Karpas-422 (cell line): ENCODE data around the gene ADK. TPM values are rescaled to one million over a fixed set of nuclear protein-coding genes. Genes with fewer than 3 reads are reported as not detected.

Experiments
- DNase-seq: peaks from one replicate; pipeline ENCODE4 v3.0.0-alpha.2; 2015
- H2AFZ ChIP-seq: fragments of 200-600 bp; sonication (generic); 2 replicates; pipeline ENCODE4 v1.6.1; 2014; ENCODE audit warnings: antibody characterized with exemption, low read length, mixed read lengths
- H3K27ac ChIP-seq: fragments of 200-600 bp; sonication (generic); 2 replicates; pipeline ENCODE4 v1.5.1; 2014; ENCODE audit warnings: mild to moderate bottlenecking, low read length, moderate library complexity
- H3K27me3 ChIP-seq: fragments of 200-600 bp; sonication (generic); 2 replicates; pipeline ENCODE4 v1.6.1; 2014; ENCODE audit warnings: low read length, mixed read lengths
- H3K36me3 ChIP-seq: fragments of 200-600 bp; sonication (generic); 2 replicates; pipeline ENCODE4 v1.6.1; 2014; ENCODE audit warnings: low read length, mixed read lengths; ENCODE audit not compliant: insufficient read depth
- H3K4me1 ChIP-seq: fragments of 200-600 bp; sonication (generic); 2 replicates; pipeline ENCODE4 v1.6.1; 2014; ENCODE audit warnings: mild to moderate bottlenecking, low read length, mixed read lengths
- H3K4me2 ChIP-seq: fragments of 200-600 bp; sonication (generic); 2 replicates; pipeline ENCODE4 v1.6.1; 2014; ENCODE audit warnings: low read length, low read depth, mild to moderate bottlenecking; ENCODE audit not compliant: poor library complexity, severe bottlenecking
- H3K4me3 ChIP-seq: fragments of 200-600 bp; sonication (generic); 2 replicates; pipeline ENCODE4 v1.5.1; 2014; ENCODE audit warnings: mild to moderate bottlenecking, antibody characterized with exemption, low read length, mixed read lengths
- H3K79me2 ChIP-seq: fragments of 200-600 bp; sonication (generic); 2 replicates; pipeline ENCODE4 v1.6.1; 2014; ENCODE audit warnings: mild to moderate bottlenecking, low read length, mixed read lengths
- H3K9ac ChIP-seq: fragments of 200-600 bp; sonication (generic); 2 replicates; pipeline ENCODE4 v1.6.0; 2014; ENCODE audit warnings: low read length
- H3K9me2 ChIP-seq: fragments of 200-600 bp; sonication (generic), shearing (Covaris generic); replicated peaks from 2 replicates; pipeline ENCODE4 v1.6.0; 2014; ENCODE audit warnings: mild to moderate bottlenecking, low read length, moderate library complexity; ENCODE audit not compliant: insufficient read depth
- H3K9me3 ChIP-seq: fragments of 300-700, 200-600 bp; sonication (generic); 2 replicates; pipeline ENCODE4 v1.6.1; 2014; ENCODE audit warnings: low read length, mixed read lengths
- H4K20me1 ChIP-seq: fragments of 200-600 bp; sonication (generic); 2 replicates; pipeline ENCODE4 v1.6.1; 2014; ENCODE audit warnings: mild to moderate bottlenecking, antibody characterized with exemption, low read length, low read depth; ENCODE audit not compliant: insufficient read depth
- total RNA-seq: library from RNA; depleted of rRNA; stranded (reverse); fragments of >200 nt; shearing (Covaris generic); gene quantifications from 2 replicates; pipeline ENCODE4 v1.2.3, GENCODE V29; 2014; ENCODE audit warnings: low replicate concordance

ADK gene
- total RNA-seq, 1 experiment from 2014 or later = 41.4 TPM

- no peak for DNase-seq
- peaks cover 79% of the 10 kb centered on the region for H3K79me2 ChIP-seq
- no peaks in the 10 kb centered on the region for H3K36me3 ChIP-seq
- H2AFZ ChIP-seq = no peak overlapping the region
- H3K4me1 ChIP-seq = peaks cover 16% of the 10 kb centered on the region
- no peak overlapping the region for H3K4me3 ChIP-seq
- H3K27me3 ChIP-seq = no peaks in the 10 kb centered on the region
- H3K9ac ChIP-seq = no peak overlapping the region
- no peak overlapping the region for H3K4me2 ChIP-seq
- H3K9me2 ChIP-seq = no peaks in the 10 kb centered on the region
- peak overlapping the region; percentile 42; the same call in 1 of the 2 replicates for H3K27ac ChIP-seq
- H4K20me1 ChIP-seq = no peaks in the 10 kb centered on the region
- no peaks in the 10 kb centered on the region for H3K9me3 ChIP-seq
Measured at GRCh38 chr10:74384615-74385183, 233.7 kb downstream of the ADK start.

DNA sequence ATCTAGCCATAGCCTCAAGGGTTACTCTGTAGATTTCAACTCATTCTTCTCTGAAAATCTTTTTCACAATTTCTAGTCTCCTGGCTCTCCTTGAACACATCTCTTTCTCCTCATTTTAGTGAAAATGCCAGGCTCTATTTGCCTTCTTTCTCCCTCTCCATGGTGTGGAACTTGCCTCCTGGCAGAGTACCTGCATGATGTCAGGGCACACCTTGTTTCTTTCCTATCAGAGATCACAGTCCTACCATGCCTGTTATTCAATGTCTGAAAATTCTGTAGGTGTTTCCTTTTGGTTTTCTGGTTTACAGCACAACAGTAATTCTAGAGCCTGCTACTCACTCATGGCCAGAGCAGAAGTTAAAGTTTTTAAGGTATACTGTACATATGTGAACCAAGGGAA is 237.8 kb downstream of the ADK start:
- no peak overlapping the region for H3K27ac ChIP-seq
- H3K9me3 ChIP-seq = no peaks in the 10 kb centered on the region
- no peak overlapping the region for H2AFZ ChIP-seq
- no peak for DNase-seq
- no peak overlapping the region for H3K4me3 ChIP-seq
- no peak overlapping the region for H3K9ac ChIP-seq
- no peaks in the 10 kb centered on the region for H4K20me1 ChIP-seq
- H3K79me2 ChIP-seq = peaks cover 69% of the 10 kb centered on the region
- H3K27me3 ChIP-seq = no peaks in the 10 kb centered on the region
- H3K36me3 ChIP-seq = no peaks in the 10 kb centered on the region
- peaks cover 16% of the 10 kb centered on the region for H3K4me1 ChIP-seq
- H3K9me2 ChIP-seq = no peaks in the 10 kb centered on the region
- no peak overlapping the region for H3K4me2 ChIP-seq

- Histone ChIP-seq H3K9me3 (no peaks in the 10 kb centered on the region), H3K9me2 (no peaks in the 10 kb centered on the region), H3K4me3 (no peak overlapping the region), H3K4me1 (peaks cover 13% of the 10 kb centered on the region), H3K9ac (no peak overlapping the region), H4K20me1 (no peaks in the 10 kb centered on the region), H3K4me2 (no peak overlapping the region), H3K27ac (no peak overlapping the region), H3K27me3 (no peaks in the 10 kb centered on the region), H3K36me3 (peaks cover 5% of the 10 kb centered on the region; the same call in 1 of the 2 replicates), H2AFZ (no peak overlapping the region), H3K79me2 (peaks cover 59% of the 10 kb centered on the region)
- DNase-seq = no peak
Measured at GRCh38 chr10:74391786-74392185, 240.8 kb downstream of the ADK start.

DNA sequence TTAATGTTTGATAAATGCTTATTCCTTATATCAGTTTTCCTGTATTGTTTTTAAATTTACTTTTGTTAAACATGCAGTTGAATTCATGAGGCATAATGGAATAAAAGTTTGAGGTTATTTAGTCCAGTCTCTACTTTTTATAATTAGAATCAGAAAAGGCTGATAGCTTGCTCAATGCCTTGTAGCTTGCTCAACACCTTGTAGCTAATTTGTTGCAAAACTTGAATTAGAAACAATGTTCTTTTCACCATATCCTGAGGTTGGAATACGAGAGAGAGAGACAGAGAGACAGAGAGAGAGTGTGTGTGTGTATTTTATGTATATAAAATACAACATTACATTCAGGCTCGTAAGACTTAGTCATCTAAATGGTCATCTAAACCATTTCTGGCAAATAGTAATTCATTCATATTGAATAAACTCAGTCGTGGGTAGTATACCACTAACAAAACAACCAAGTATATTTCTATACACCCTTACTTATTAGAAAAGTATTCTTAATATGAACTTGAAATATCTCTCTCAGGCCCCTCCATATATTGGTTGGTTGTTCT is 243.5 kb downstream of the ADK start:
- H3K4me2 ChIP-seq = no peak overlapping the region
- no peaks in the 10 kb centered on the region for H3K9me2 ChIP-seq
- no peaks in the 10 kb centered on the region for H3K9me3 ChIP-seq
- no peaks in the 10 kb centered on the region for H4K20me1 ChIP-seq
- peaks cover 13% of the 10 kb centered on the region for H3K4me1 ChIP-seq
- H3K27me3 ChIP-seq = no peaks in the 10 kb centered on the region
- H3K36me3 ChIP-seq = peaks cover 5% of the 10 kb centered on the region; the same call in 1 of the 2 replicates
- H3K9ac ChIP-seq = no peak overlapping the region
- no peak for DNase-seq
- no peak overlapping the region for H2AFZ ChIP-seq
- H3K4me3 ChIP-seq = no peak overlapping the region
- no peak overlapping the region for H3K27ac ChIP-seq
- peaks cover 40% of the 10 kb centered on the region for H3K79me2 ChIP-seq

GRCh38 chr10:74400186-74400585 is 249.2 kb downstream of the ADK start:
- H3K79me2 ChIP-seq = peaks cover 14% of the 10 kb centered on the region
- H3K9me3 ChIP-seq = no peaks in the 10 kb centered on the region
- no peak overlapping the region for H3K9ac ChIP-seq
- DNase-seq = no peak
- no peaks in the 10 kb centered on the region for H4K20me1 ChIP-seq
- no peak overlapping the region for H3K4me2 ChIP-seq
- no peaks in the 10 kb centered on the region for H3K27me3 ChIP-seq
- no peak overlapping the region for H3K27ac ChIP-seq
- no peak overlapping the region for H3K4me3 ChIP-seq
- H3K4me1 ChIP-seq = no peaks in the 10 kb centered on the region
- no peak overlapping the region for H2AFZ ChIP-seq
- no peaks in the 10 kb centered on the region for H3K36me3 ChIP-seq
- no peaks in the 10 kb centered on the region for H3K9me2 ChIP-seq

DNA sequence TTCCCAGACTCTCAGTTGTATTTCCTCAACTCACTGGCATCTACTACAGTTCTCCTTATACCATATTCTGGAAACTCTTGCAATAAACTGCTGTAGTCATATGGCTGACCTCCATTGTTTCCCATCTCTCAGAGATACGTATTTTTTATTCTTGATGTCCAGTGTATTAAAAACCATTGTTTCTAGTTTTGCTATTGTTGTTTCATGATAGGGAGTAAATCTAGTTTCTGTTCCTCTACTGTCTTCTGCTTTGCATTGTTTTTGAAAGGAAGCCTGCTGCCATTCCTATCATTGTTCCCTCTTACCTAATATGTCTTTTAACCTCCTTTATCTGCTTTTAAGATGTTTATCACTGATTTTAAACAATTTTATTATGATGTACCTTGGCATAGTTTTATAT is 255.0 kb downstream of the ADK start:
- no peak overlapping the region for H3K9ac ChIP-seq
- no peak overlapping the region for H3K4me2 ChIP-seq
- no peak overlapping the region for H3K4me3 ChIP-seq

GRCh38 chr10:74415146-74415839 is 264.3 kb downstream of the ADK start:
- Histone ChIP-seq H3K9me3 (no peaks in the 10 kb centered on the region), H3K27me3 (no peaks in the 10 kb centered on the region), H3K4me2 (no peak overlapping the region), H3K4me3 (no peak overlapping the region), H3K9ac (no peak overlapping the region), H3K9me2 (no peaks in the 10 kb centered on the region), H3K4me1 (peaks cover 21% of the 10 kb centered on the region), H3K27ac (no peak overlapping the region), H3K79me2 (peaks cover 20% of the 10 kb centered on the region; the same call in 1 of the 2 replicates), H2AFZ (no peak overlapping the region), H4K20me1 (no peaks in the 10 kb centered on the region), H3K36me3 (peaks cover 6% of the 10 kb centered on the region; the same call in 1 of the 2 replicates)
- DNase-seq = no peak

More for the DNA sequence above, 255.0 kb downstream of the ADK start:
- no peak overlapping the region for H2AFZ ChIP-seq
- peaks cover 23% of the 10 kb centered on the region for H3K79me2 ChIP-seq
- peaks cover 8% of the 10 kb centered on the region for H3K4me1 ChIP-seq
- 0 out of 2 replicates have a peak, but pooled peaks cover 6% of the 10 kb centered on the region for H3K36me3 ChIP-seq
- H4K20me1 ChIP-seq = no peaks in the 10 kb centered on the region
- H3K27me3 ChIP-seq = no peaks in the 10 kb centered on the region
- no peaks in the 10 kb centered on the region for H3K9me2 ChIP-seq
- no peaks in the 10 kb centered on the region for H3K9me3 ChIP-seq
- no peak overlapping the region for H3K27ac ChIP-seq
- no peak for DNase-seq

DNA sequence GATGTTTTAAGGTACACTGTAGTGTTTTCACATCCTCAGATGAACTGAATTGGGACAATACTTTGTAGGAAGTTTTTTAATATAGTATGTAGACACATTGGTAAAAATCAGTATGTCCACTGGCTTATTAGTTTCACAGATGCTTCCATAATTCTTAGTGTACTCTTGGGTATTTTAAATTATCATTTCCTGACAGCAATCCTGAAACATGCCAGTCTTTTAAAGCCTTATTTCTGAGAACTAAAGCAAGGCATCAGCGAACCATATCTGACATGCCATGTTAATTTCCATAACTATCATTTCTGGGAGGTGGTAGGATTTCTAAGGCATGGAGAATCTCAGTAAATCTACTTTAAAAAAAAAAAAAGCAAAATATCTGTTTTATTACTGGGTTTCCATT is 266.4 kb downstream of the ADK start:
- Histone ChIP-seq H3K36me3 (no peaks in the 10 kb centered on the region), H4K20me1 (no peaks in the 10 kb centered on the region), H3K27ac (no peak overlapping the region), H3K4me1 (peaks cover 21% of the 10 kb centered on the region), H2AFZ (no peak overlapping the region), H3K79me2 (peaks cover 30% of the 10 kb centered on the region; the same call in 1 of the 2 replicates), H3K9ac (no peak overlapping the region), H3K4me2 (no peak overlapping the region), H3K27me3 (no peaks in the 10 kb centered on the region), H3K4me3 (no peak overlapping the region), H3K9me3 (no peaks in the 10 kb centered on the region), H3K9me2 (no peaks in the 10 kb centered on the region)
- no peak for DNase-seq
